Peyer's patch (tissue), 4 donors: ENCODE data around the gene HORMAD2. TPM values are rescaled to one million over a fixed set of nuclear protein-coding genes. Genes with fewer than 3 reads are reported as not detected.

Experiments used
- DNase-seq, 3 donors: peaks; one replicate each; pipeline ENCODE4 v3.0.0-alpha.2; 2017 to 2019
- H3K27ac ChIP-seq, 4 donors: fragments of 200-600 bp; sonication (generic); one replicate each; pipeline ENCODE4 v1.5.1; 2016 to 2019
- H3K27me3 ChIP-seq, 2 donors: fragments of 200-600 bp; sonication (generic); one replicate each; pipeline ENCODE4 v1.5.1; 2019
- H3K36me3 ChIP-seq, 3 donors: fragments of 200-600 bp; sonication (generic); one replicate each; pipeline ENCODE4 v1.5.1; 2016 to 2019
- H3K4me1 ChIP-seq, 4 donors: fragments of 200-600 bp; sonication (generic); one replicate each; pipeline ENCODE4 v1.5.1; 2016 to 2019
- H3K4me3 ChIP-seq, 4 donors: fragments of 200-600 bp; sonication (generic); 1 replicate in 3 of 4; 2 replicates in 1 of 4; pipeline ENCODE4 v1.5.1; 2016 to 2019; ENCODE audit warnings: mild to moderate bottlenecking in 1 of 4
- H3K9me3 ChIP-seq, 4 donors: fragments of 200-600 bp; sonication (generic); one replicate each; pipeline ENCODE4 v1.5.1; 2016 to 2019; ENCODE audit warnings: mild to moderate bottlenecking in 1 of 4
- CTCF ChIP-seq, 6 experiments: fragments of 450-650 bp in 4 of 6; fragments of 200-600 bp in 2 of 6; sonication (generic) in 1 of 6; IDR thresholded peaks; one replicate each; pipeline ENCODE4 v1.5.1; 2017 to 2019; ENCODE audit warnings: antibody characterized with exemption in 6 of 6, mild to moderate bottlenecking in 3 of 6, moderate library complexity in 1 of 6
- POLR2A ChIP-seq, 2 donors: fragments of 450-650 bp; IDR thresholded peaks; one replicate each; pipeline ENCODE4 v1.5.1; 2017; ENCODE audit warnings: antibody characterized with exemption in 2 of 2, mild to moderate bottlenecking in 2 of 2, moderate library complexity in 2 of 2
- total RNA-seq, 4 donors: library from RNA; depleted of rRNA; stranded (reverse); fragments of >200 nt; gene quantifications; one replicate each; pipeline ENCODE4 v1.1.0, GENCODE V29; 2016

HORMAD2 gene
- total RNA-seq, 4 donors from 2014 or later = not detected

GRCh38 chr22:30114361-30114760, 34.1 kb downstream of the HORMAD2 start:
- Histone ChIP-seq H3K4me3 (no peak overlapping the region), H3K9me3 (no peaks in the 10 kb centered on the region), H3K27me3 (no peaks in the 10 kb centered on the region), H3K27ac (no peak overlapping the region), H3K36me3 (no peaks in the 10 kb centered on the region), H3K4me1 (no peaks in the 10 kb centered on the region)
- DNase-seq = no peak
- TF ChIP-seq CTCF (IDR thresholded peaks at IDR 0.05) (no peak), POLR2A (IDR thresholded peaks at IDR 0.05) (no peak)

GRCh38 chr22:30115705-30116104, 35.4 kb downstream of the HORMAD2 start:
- H3K4me1 ChIP-seq = no peaks in the 10 kb centered on the region
- TF ChIP-seq CTCF (IDR thresholded peaks at IDR 0.05) (no peak), POLR2A (IDR thresholded peaks at IDR 0.05) (no peak)
- H3K27me3 ChIP-seq = no peaks in the 10 kb centered on the region
- H3K4me3 ChIP-seq = no peak overlapping the region
- H3K36me3 ChIP-seq = no peaks in the 10 kb centered on the region
- H3K27ac ChIP-seq = no peak overlapping the region
- no peak for DNase-seq
- no peaks in the 10 kb centered on the region for H3K9me3 ChIP-seq

GRCh38 chr22:30116362-30117117, 36.3 kb downstream of the HORMAD2 start:
- Histone ChIP-seq H3K27ac (no peak overlapping the region), H3K9me3 (no peaks in the 10 kb centered on the region), H3K27me3 (no peaks in the 10 kb centered on the region), H3K4me1 (no peaks in the 10 kb centered on the region), H3K36me3 (no peaks in the 10 kb centered on the region), H3K4me3 (no peak overlapping the region)
- TF ChIP-seq CTCF (IDR thresholded peaks at IDR 0.05) = no peak
- no peak for TF ChIP-seq POLR2A (IDR thresholded peaks at IDR 0.05)
- DNase-seq = no peak

GRCh38 chr22:30117256-30117655, 37.0 kb downstream of the HORMAD2 start:
- H3K36me3 ChIP-seq = no peaks in the 10 kb centered on the region
- H3K4me3 ChIP-seq = no peak overlapping the region
- H3K4me1 ChIP-seq = no peaks in the 10 kb centered on the region
- H3K9me3 ChIP-seq = no peaks in the 10 kb centered on the region
- no peak overlapping the region for H3K27ac ChIP-seq
- H3K27me3 ChIP-seq = no peaks in the 10 kb centered on the region
- TF ChIP-seq POLR2A (IDR thresholded peaks at IDR 0.05) (no peak), CTCF (IDR thresholded peaks at IDR 0.05) (no peak)
- no peak for DNase-seq

- Histone ChIP-seq H3K4me1 (no peaks in the 10 kb centered on the region), H3K27ac (no peak overlapping the region), H3K27me3 (no peaks in the 10 kb centered on the region), H3K9me3 (no peaks in the 10 kb centered on the region), H3K4me3 (no peak overlapping the region), H3K36me3 (no peaks in the 10 kb centered on the region)
- TF ChIP-seq CTCF (IDR thresholded peaks at IDR 0.05) (no peak), POLR2A (IDR thresholded peaks at IDR 0.05) (no peak)
- no peak for DNase-seq
Observed at GRCh38 chr22:30118291-30118690, 38.0 kb downstream of the HORMAD2 start.
